IPS-18c (cell line): ENCODE measurements around the gene KCTD4.
"Not testable (repeated sequence)": the region's sequence is repeated elsewhere in the genome, so short reads cannot be mapped to it uniquely, and the experiment has no call there.

Experiments used
- H3K4me3 ChIP-seq: 2 replicates; pipeline ENCODE4 v1.7.0; 2013; ENCODE audit warnings: low read depth, mild to moderate bottlenecking, low read length, moderate library complexity; ENCODE audit not compliant: insufficient read depth
- H3K9me3 ChIP-seq: one replicate; pipeline ENCODE4 v1.6.1; 2013; ENCODE audit warnings: mild to moderate bottlenecking, low read length, moderate library complexity; ENCODE audit not compliant: control insufficient read depth, insufficient read depth

The KCTD4 gene

DNA sequence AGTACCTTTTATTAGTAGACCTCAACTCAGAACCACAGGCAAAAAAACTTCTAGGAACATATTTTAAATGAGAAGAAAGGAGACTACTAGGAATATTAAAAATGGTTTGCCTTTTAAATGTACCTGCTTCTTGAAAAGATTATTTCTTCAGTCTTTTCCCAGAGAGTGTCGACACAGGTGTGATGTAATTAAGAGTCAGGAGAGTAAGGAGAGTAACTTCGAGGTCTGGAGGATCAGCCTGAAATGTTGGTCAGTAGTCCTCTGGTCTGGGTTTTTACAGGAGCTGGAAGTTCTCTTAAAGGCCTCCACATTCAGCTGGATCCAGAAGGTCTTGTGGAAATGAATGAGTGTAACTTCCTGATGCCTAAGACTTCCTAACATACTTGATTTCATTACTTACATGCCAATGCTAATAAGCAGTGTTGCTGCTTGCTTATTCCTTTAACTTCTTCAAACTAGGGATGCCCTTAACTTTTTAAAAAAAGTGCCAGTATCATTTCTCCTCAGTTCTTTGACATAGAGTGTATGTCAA is at the start of gene KCTD4:
Gene KCTD4, minus strand, starts transcription at position 345 of the 532 bp plus-strand sequence. CDS start 6,478 bp downstream, outside the sequence.
- Histone ChIP-seq H3K9me3 (no peaks in the 10 kb centered on the region), H3K4me3 (no peak within 1 kb of the TSS)

DNA sequence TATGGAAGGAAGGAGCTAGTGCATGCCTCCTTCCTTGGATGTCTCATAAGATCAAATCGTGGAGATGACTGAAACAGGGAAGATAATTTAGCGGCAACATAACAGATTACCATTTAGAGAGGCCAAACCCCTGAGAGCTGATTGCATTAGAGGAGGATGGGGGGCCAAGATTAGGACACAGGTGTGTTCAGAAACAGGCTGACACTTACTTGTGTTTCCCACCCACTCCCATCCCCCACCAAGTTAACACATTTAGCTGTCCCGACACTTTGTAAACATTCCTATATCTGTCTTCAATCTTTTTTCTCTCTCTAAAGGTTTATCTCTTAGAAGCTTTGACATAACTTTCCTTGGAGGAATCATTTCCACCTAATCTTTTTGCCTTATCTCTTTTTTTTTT is 48.8 kb upstream of the KCTD4 start:
- no peak overlapping the region for H3K4me3 ChIP-seq

DNA sequence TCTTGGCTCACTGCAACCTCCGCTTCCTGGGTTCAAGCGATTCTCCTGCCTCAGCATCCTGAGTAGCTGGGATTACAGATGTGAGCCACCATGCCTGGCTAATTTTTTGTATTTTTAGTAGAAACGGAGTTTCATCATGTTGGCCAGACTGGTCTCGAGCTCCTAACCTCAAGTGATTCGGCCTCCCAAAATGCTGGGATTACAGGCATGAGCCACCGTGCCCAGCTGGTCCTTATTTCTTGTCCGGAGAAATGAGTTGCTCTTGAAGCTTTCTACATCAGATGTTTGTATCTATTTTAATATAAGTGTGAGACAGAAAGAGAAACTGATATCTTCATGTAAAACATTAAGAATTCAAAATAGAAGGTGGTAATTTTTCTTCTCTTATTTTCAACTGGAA is 43.9 kb upstream of the KCTD4 start:
- not testable (repeated sequence) for H3K9me3 ChIP-seq, H3K4me3 ChIP-seq

More for the DNA sequence above, 48.8 kb upstream of the KCTD4 start:
- no peaks in the 10 kb centered on the region for H3K9me3 ChIP-seq

DNA sequence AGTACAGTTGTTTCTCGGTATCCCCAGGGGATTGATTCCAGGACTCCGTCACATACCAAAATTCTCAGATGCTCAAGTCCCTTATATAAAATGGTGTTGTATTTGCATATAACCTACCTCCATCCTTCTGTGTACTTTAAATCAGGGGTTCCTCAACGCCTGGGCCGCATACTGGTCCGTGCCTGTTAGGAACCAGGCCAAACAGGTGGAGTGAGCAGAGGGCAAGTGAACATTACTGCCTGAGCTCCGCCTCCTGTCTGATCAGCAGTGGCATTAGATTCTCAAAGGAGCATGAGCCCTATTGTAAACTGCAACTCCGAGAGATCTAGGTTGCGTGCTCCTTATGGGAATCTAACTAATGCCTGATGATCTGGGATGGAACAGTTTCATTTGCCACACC is 42.2 kb upstream of the KCTD4 start:
- H3K4me3 ChIP-seq = no peak overlapping the region
- no peaks in the 10 kb centered on the region for H3K9me3 ChIP-seq

DNA sequence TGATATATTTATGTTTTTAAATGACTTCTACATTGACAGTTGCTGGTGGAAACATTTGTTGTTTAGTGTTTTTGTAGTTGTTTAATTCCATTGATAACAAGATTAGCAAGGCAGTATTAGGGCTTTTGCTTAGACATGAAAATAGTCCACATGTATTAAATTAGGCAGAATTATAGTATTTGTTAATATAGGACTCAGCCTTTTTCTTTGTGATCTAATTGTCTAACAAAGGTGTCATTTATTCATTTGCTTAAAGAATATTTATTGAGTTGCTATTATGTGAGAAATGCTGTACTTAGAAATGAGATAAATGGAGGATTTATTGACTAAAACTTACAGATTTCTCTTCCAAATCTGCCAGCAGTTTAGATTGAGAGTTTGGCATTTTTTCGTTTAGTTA is 41.7 kb upstream of the KCTD4 start:
- H3K9me3 ChIP-seq = no peaks in the 10 kb centered on the region
- H3K4me3 ChIP-seq = no peak overlapping the region

DNA sequence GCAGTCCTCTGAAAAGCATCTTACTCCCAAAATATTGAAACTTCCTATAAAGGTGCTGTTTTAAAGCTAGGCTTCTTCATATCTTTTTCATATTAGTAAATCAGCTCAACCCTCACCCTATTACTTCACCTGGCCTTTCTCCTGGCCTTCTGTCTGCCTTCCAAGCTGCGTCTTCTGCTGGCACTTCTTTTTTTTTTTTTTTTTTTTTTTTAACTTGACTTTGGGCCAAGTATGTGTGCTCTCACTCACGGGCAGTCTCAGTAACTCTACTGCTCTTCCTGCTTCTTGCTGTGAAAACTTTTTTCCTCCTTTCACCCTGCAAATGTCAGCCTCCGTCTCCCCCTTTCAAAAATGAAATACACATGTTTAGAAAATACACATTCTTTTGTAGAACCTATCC is 41.2 kb upstream of the KCTD4 start:
- H3K9me3 ChIP-seq = no peaks in the 10 kb centered on the region
- H3K4me3 ChIP-seq = no peak overlapping the region

DNA sequence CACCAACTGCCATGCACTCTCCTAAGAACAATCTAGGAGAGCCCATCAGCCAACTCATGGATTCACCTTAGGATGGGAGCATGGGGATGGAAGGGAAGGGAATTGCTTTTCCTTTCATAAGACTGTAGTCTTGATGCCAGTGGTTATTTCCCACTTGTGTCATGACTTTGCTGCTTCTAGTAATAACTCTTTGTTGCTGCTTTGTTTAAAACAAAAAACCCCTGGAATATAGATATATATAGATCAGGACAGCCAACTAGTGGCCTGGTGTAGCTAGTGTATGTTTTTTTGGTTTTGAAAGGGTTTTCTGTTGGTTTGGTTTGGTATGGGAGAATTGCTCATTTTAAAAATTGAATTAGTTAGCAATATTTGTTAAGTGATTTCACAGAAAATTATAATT is 39.3 kb upstream of the KCTD4 start:
- no peak overlapping the region for H3K4me3 ChIP-seq
- H3K9me3 ChIP-seq = no peaks in the 10 kb centered on the region

DNA sequence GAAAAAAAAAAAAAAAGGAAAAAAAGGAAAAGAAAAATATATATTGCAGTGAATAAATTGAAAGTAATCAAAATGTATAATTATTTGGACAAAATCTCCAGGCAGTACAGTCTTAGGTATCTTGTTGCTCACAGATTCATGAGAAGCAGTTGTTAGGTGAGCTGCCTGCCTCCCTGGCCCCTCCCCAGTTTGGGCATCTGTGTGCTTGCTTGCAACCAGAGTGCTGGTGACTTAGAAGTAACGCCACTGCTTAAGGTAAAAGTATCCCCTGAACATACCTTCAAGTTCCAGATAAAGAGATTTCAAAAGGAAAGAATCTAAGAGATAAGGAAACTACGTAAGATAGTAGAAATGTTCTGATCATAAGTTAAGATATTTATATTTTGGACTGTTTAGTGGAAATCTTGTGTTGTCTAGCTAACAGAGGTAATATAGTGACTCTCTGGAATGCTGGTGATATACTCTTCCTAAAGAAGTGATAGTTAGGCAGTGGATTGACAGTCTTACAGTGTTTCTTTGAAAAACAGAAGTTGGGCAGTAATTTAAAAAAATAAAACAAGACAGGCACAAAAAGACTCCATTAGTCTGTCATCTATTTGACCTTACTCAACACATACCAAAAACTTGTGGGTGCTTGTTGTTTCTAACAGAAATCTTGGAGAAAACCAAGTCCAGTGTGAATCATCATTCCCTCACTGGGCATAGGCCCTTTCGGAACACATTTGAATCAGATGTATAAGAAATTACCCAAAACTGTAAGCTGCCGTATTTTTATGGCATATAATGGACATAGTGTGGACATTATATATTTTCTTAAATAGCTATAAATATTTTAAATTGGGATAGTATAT is 38.3 kb upstream of the KCTD4 start:
- H3K9me3 ChIP-seq = no peaks in the 10 kb centered on the region
- H3K4me3 ChIP-seq = no peak overlapping the region

DNA sequence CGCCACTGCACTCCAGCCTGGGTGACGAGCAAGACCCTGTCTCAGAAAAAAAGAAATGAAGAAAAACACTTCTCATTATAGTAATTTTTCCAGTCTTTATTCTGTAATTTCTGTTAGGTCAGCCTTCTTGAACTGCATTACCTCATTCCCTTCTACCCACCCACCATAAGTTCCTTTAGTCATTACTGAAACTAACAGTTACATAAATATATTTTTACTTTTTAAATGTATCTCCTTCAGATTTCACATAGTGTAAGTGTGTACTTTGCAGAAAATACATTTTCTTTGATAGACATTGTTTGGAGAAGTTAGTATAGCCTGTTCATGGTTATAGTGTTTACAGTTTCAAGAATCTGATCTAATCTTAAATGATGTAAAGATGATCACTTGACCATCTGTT is 31.7 kb upstream of the KCTD4 start:
- no peak overlapping the region for H3K4me3 ChIP-seq
- H3K9me3 ChIP-seq = no peaks in the 10 kb centered on the region

DNA sequence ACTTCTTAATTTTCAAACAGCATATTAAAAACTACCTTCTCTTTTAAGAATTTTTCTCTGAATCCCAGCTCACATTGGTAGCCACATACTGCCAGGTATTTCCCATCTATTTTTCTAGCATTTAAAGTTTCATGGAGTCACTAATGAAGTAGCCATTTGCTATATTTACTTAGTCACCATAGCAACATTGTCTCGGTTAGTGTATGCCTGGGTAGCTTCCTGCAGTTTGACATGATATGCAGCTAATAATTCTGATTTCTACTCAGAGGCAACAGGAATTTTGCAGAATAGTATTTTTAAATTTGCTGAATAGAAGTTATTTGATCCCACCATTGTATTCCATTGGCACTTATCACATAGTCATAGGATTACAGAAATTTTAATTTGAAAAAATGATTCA is 30.9 kb upstream of the KCTD4 start:
- H3K4me3 ChIP-seq = no peak overlapping the region

DNA sequence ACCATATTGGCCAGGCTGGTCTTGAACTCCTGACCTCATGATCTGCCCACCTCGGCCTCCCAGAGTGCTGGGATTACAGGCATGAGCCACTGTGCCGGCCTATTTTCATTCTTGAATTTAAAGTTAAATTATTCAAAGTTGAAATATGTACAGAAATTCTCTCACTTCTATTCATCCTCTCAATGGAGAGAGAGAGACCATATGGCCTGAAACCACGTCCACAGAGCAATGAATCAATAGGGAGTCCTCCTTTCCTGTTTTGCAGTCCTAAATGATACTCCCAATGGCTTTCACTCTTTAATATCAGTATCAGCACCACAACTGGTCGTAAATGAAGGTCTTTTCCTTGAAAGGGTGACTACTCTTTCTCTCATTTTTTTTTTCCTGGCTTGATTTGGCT is 30.5 kb upstream of the KCTD4 start:
- H3K9me3 ChIP-seq = no peaks in the 10 kb centered on the region
- H3K4me3 ChIP-seq = no peak overlapping the region

More for the DNA sequence above, 30.9 kb upstream of the KCTD4 start:
- H3K9me3 ChIP-seq = no peaks in the 10 kb centered on the region

DNA sequence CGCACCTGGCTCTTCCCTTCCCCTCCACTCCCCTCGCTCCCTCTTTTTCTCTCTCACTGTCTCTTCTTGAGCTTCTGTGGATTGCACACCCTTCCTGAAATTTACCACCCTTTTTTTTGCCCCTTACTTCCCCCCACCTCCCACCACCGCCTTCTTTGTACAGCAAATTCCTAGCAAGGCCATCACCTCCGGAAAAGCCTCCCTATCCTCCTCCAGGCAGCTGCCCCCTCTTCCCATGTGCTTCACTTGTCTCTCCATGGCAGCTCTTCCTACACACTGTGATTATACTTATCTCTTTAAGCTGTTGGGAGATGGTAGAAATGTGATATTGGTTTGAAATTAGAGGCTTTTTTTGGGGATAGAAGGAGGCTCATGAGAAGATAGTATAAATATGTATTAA is 28.3 kb upstream of the KCTD4 start:
- H3K9me3 ChIP-seq = no peaks in the 10 kb centered on the region
- no peak overlapping the region for H3K4me3 ChIP-seq

DNA sequence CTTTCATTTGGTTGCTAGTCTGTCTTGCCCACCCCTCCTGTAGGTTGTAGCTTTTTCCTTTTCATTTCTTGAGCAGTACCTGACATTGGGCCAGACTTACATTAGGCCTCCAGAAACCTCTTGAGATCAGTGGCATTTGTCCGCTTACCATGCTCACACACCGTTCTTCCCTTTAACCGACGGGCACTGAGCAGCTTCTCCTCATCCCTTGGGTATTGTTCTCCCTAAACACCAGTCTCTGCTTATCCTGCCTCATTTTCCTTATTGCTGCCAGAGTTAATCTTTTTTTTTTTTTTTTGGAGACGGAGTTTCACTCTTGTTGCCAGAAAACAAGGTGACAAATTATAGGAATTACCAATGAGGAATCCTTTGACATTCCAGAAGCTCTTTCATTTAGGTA is 27.2 kb upstream of the KCTD4 start:
- no peak overlapping the region for H3K4me3 ChIP-seq

DNA sequence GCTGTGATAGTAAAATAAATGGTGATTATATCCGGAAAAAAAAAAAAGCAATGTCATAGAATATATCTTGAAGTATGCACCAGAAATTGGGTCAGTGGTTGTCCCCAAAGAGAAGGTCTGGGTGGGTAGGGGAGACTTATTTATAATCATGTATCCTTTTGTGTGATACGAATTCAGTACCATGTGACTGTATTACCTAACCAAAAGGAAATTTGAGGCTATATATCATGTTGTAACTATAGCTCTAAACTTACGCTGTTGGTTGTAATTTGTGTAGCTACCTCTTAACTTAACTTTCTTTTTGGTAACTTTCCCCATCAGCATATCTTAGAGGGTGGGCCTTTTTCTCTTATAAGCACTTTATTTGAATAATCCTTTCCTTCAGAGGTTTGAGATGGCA is 25.2 kb upstream of the KCTD4 start:
- Histone ChIP-seq H3K9me3 (no peaks in the 10 kb centered on the region), H3K4me3 (no peak overlapping the region)

More for the DNA sequence above, 27.2 kb upstream of the KCTD4 start:
- H3K9me3 ChIP-seq = no peaks in the 10 kb centered on the region

DNA sequence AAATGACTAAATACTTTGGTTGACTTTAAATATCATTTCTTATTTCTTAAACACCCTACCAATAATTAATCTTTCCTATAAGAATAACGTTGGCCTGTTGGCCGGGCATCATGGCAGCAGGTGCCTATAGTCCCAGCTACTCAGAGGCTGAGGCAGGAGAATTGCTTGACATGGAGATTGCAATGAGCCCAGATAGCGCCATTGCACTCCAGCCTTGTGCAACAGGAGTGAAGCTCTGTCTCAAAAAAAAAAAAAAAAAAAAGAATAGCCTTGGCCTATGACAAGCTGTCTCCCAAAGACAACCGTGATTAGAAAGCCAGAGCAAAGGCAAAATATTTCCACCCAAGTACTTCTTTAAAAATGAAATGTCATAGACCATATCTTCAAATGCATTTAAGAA is 24.5 kb upstream of the KCTD4 start:
- Histone ChIP-seq H3K9me3 (no peaks in the 10 kb centered on the region), H3K4me3 (no peak overlapping the region)

DNA sequence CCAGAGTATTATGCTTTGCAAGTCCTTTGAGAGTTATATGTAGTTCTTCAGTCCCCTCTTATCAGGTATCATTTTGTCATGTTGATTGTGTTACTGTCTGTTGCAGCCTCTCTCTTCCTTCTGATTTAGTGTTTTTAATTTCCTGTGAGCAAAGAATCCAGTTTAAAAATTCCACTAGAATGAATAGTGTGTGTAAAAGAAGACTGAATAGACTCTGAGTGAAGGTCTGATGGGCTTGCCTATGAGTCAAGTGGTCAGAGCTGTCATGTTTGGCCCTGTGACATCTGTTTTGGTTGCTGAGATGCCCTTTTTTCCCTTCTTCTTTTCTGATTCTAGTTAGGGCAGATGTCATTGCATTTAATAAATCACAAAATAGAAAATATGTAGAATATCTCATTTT is 23.3 kb upstream of the KCTD4 start:
- Histone ChIP-seq H3K4me3 (no peak overlapping the region), H3K9me3 (no peaks in the 10 kb centered on the region)

DNA sequence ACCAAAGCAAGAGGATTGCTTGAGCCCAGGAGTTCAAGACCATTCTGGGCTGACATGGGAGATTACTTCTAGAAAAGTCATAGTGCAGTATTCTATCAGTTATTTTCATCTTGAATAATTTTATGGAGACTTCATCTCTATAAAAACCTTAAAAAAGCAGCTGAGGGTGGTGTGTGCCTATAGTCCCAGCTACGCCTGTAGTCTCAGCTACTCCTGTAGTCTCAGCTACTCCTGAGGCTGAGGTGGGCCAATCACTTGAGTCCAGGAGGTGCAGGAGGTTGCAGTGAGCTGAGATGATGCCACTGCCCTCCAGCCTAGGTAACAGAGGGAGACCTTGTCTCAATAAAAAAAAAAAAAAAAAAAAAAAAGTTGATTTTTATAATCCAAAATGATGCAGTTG is 22.1 kb upstream of the KCTD4 start:
- Histone ChIP-seq H3K9me3 (no peaks in the 10 kb centered on the region), H3K4me3 (no peak overlapping the region)

DNA sequence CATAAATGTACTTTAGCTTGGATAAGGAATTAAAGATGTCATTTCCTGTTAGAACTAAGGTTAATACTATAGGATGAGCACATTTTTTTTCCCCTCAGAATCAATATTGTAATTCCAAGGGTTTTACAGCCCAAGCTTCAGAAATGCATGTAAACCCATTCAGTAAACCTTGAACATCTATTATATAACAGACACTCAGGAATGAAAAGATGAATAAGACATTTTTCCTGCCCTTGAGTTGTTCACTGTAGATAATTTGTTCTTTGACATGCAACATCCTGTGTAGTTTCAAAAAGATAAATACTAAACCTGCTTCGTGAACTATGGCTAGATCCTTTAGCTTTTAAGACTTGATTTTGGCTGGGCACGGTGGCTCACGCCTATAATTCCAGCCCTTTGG is 21.7 kb upstream of the KCTD4 start:
- Histone ChIP-seq H3K9me3 (no peaks in the 10 kb centered on the region), H3K4me3 (no peak overlapping the region)

DNA sequence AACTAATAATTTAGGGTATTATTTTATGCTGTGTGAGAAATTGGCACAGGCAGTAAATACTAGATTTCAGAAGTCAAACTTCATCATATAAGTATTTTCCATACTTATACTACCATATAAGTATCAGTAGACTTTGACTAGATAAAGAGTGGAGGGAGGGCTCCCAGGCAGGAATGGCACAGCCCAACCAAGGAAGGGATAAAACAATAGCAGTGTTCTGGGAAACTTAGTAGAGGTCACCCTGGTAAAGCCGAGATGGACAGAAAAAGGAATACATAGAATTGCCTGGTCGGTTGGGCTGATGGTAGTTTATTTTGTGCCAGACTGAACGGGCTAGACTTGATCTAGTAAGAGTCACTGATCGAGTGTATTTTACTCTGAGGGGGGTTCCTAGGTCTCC is 19.6 kb upstream of the KCTD4 start:
- Histone ChIP-seq H3K9me3 (no peaks in the 10 kb centered on the region), H3K4me3 (no peak overlapping the region)
